GM21529 (cell line): ENCODE data around the gene ZBED5.
"Not testable (repeated sequence)": the region's sequence is repeated elsewhere in the genome, so short reads cannot be mapped to it uniquely, and the experiment has no call there.

ENCODE experiments used
- ATAC-seq: cut with Tn5 transposase; IDR thresholded peaks from one replicate; pipeline ENCODE4 v1.9.1; 2021; ENCODE audit not compliant: unreplicated experiment

Gene ZBED5

DNA sequence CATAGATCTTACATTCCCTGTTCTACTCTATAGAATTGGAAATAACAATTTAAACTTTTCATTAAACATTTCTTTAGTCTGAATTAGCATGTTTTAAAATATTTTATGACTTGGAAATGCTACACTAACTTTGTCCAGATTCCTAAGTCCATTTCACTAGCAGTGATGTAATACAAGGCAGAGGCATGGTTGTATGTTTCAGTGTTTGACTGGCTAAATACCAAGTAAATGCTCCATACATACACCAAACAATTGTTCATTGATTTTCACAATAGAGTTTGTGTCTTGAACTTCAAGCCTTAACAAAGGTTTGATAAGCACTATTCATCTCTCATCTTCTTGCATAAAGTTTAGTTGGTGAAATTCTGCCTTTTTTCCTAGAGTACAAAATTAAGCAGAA, 13.5 kb downstream of the ZBED5 start:
- no peak for ATAC-seq

DNA sequence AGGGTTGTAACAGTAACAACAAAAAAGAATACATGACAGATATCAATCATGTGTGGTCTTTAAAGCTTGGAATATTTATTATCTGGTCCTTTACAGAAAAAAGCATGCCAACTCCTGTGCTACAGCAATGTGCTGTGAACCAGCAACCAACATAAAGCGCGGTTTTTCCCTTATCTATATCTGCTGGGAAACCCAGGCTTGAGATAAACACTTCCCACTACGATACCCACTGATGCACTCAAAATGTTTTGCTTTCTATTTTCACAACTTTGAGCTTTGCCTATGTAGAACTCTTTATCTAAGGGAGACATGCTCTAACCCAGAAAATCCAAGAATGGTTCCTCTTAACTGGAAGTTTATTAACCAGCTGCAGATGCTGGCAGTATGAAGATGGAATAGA, 19.0 kb downstream of the ZBED5 start:
- no peak for ATAC-seq

DNA sequence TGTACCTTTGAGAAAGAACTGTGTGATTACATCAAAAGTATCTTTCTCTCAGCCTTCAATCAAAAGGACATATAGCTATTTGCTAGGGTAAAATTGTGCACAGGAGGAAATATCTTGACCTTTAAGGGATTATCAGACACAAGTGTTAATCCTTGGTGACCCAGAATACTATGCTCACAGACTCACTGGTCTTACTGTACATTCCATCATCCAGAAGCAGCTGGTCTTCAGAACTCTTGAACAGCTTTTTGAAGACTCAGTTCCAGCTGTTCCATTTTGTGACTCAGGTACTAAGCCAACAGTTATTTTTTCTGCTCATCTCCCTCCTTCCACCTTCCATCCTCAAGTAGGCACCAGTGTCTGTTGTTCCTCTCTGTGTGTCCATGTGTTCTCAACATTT, 19.8 kb downstream of the ZBED5 start:
- no peak for ATAC-seq

DNA sequence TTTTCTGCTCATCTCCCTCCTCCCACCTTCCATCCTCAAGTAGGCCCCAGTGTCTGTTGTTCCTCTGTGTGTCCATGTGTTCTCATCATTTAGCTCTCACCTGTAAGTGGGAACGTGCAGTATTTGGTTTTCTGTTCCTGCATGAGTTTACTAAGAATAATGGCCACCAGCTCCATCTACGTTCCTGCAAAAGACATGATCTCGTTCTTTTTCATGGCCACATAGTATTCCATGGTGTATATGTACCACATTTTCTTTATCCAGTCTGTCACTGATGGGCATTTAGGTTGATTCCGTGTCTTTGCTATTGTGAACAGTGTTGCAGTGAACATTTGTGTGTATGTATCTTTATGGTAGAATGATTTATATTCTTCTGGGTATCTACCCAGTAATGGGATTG, 21.0 kb downstream of the ZBED5 start:
- not testable (repeated sequence) for ATAC-seq

DNA sequence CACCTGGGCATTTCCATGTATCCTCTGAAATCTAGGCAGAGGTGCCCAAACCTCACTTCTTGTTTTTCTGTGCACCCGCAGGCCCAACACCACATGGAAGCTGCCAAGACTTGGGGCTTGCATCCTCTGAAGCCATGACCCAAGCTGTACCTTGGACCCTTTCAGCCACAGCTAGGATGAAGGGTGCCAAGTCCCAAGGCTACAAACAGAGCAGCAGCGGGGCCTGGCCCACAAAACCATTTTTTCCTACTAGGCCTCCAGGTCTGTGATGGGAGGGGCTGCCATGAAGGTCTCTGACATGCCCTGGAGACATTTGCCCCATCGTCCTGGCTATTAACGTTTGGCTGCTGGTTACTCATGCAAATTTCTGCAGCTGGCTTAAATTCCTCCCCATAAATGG, 28.7 kb downstream of the ZBED5 start:
- no peak for ATAC-seq

DNA sequence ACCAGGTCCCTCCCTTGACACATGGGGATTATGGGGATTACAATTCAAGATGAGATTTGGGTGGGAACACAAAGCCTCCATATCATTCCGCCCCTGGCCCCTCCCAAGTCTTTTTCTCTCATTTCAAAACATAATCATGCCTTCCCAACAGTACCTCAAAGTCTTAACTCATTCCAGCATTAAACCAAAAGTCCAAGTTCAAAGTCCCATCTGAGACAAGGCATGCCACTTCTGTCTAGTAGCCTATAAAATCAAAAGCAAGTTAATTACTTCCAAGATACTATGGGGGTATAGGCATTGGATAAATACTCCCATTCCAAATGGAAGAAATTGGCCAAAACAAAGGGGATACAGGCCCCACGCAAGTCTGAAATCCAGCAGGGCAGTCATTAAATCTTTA, 29.5 kb downstream of the ZBED5 start:
- no peak for ATAC-seq

DNA sequence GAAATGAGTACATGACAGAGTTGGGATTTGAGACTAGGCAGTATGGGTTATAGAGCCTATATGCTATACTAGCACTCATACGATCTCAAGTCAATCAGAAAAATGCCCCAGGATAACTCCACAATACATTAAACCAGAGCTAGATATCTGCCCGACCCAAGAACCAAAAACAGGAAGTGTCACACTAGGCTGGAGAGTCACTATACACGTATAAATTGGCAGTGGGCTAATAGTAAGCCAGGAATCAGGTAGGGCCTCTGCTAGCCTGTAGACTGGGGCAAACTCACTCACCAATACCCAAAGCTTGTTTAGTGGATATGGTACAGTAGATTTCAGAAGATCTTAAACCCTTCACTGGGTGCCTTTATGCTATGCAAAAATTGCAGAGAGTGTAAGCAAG, 33.0 kb downstream of the ZBED5 start:
- ATAC-seq: peak; percentile 91

DNA sequence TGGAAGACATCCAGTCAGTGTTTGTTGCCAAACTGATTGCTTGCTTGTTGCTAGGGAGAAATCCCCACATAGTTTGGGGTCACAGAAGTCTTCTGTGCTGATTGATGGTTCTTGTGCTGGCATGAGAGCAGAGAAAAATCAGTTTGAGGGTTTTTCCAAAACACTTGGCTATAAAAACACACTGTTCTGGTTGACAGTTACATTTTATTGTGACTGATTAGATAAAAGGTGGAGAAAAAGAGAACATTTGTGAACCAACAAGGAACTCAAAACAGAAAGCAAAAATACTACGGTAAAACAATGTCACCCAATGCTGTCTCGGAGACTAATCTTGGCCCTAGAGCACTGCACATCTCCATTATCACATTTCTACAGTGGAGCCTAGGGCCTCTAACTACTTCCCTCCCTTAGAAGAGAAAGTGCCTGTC, 34.7 kb downstream of the ZBED5 start:
- no peak for ATAC-seq

DNA sequence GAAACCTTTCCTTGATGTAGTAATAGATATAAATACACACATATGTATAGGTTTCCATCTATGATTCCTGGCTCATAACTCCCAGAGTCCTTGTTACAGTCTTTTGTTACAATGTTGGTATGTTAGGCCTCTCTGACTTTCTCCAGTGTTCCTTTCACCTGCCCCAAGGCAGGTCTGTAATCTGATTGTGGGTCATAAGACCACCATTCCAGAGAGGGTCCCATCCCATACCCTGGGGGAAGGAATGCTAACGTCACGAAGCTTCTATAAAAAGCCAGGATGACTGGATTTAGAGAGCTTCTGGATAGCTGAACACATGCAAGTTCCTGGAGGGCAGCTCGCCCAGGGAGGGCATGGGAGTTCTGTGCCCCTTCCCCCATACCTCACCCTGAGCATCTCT, 35.4 kb downstream of the ZBED5 start:
- not testable (repeated sequence) for ATAC-seq

DNA sequence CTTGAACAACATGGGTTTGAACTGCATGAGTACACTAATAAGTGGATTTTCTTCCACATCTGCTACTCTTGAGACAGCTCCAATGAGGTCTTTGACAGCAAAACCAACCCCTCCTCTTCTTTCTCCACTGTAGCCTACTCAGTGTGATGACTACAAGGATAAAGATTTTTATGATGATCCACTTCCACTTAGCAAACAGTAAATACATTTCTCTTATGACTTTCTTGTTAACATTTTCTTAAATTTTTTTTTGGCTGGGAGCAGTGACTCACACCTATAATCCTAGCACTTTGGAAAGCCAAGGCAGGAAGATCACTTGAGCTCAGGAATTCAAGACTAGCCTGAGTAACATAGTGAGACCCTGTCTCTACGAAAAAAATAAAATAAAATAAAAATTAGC, 39.3 kb downstream of the ZBED5 start:
- ATAC-seq: no peak

DNA sequence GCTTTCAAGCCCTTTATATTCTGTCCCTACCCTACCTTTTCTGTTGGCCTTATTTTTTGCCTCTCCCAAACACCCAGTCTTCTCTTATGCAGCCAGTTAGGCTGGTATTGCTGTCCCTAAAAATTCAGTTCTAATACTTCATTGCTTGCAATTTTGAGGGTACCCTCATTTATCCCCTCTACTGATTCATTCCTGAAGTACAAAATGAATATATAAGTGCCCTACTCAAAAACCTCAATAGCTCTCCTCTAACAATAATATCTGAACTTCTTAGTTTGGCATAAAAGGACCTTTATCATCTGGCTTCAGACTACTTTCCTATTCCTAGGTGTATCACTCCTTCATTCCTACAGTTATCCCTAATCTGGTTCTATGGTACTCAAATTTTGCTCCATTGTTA, 43.9 kb downstream of the ZBED5 start:
- no peak for ATAC-seq

DNA sequence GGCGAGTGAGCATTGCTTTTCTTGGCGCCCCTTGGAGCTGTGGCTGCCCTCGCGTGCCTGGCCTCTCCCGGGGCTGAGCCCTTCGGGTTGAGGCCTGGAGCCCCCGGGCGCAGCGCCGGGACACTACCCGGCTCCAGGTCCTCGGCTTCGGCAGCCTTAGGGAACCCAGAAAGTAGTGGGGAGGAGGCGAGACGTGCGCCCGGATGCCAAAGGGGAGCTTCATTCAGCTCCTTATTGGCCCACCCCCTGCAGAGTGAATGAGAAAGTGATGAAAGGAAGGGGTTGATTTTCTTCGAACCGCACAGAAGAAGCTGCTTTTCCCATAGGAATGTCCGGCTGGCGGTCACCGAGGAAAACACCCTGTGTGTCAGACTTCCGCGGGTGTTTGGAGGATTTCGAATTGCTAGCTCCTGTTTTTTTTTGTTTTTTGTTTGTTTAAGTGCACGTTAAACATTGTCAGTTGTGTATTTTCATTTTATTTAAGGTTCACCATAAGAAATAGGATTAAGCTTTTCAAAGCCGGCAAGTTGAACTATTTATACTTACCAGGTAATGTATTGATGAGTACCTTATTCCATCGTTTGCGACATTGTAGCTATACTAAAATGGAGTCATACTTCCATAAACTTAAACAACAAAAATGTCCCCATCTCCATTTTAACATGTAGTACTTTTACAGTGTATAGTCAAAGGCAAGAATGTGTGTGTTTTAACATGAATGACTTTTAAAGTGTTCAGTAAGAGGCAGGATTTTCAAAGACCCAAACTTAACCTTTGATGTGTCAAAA, 48.3 kb downstream of the ZBED5 start:
- ATAC-seq: peak; percentile 12

DNA sequence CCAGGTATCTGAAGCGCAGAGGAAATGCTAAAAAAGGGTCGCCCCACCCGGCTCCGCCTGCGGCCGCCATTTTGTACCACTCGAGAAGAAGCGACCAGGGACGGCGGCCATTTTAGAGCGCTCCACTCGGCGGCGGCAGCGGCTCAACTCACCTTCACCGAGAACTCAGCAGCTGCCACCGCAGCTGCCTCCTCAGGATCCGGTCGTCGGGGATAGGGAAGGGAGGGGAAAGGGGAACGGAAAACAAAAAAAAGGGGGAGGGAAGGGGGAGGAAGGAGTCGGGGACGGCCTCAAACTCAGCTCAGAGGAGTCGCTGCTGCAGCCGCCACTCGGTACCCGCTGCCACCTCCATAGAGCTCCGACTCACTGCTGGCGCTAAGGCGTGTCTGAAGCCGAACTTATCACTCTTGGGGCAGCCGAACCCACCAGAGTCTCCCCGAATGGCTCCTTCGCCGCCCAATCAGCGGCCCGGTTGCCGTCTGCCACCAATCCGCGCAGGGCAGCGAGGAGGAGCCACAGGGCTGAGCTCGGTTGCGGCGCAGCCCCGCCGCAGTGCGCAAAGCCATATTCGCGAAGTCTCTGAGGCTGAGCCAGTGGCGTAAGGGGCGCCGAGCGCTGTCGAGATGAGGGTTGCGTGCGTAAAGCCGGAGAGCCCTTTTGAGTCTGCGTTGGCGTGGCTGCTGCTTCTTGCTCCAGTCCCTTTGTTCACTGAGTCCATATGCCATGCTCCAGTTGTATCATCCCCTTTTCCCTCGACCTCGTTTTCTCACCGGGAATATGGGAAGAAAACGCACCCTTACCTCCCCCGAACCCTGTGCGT, 49.1 kb downstream of the ZBED5 start, which contains the start of gene EIF4G2:
TSS of gene EIF4G2 (minus strand) at position 374 of the 820 bp plus-strand sequence.
- peak; percentile 94 for ATAC-seq

DNA sequence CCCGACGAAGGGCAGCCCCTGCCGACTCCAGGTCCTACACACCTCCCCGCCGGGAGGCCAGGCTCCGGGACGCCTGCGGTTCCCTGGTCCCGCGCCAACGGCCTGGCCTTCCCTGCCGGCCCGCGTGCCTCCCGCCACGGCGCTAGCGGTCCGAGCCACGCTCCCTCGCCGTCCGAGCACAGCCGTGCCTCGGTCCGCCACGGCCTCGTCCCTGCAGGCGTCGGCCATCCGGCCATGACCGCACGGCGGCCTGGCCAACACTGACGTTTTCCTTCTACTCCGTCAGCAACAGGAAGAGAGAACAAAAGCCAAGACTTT, 49.7 kb downstream of the ZBED5 start:
- no peak for ATAC-seq

DNA sequence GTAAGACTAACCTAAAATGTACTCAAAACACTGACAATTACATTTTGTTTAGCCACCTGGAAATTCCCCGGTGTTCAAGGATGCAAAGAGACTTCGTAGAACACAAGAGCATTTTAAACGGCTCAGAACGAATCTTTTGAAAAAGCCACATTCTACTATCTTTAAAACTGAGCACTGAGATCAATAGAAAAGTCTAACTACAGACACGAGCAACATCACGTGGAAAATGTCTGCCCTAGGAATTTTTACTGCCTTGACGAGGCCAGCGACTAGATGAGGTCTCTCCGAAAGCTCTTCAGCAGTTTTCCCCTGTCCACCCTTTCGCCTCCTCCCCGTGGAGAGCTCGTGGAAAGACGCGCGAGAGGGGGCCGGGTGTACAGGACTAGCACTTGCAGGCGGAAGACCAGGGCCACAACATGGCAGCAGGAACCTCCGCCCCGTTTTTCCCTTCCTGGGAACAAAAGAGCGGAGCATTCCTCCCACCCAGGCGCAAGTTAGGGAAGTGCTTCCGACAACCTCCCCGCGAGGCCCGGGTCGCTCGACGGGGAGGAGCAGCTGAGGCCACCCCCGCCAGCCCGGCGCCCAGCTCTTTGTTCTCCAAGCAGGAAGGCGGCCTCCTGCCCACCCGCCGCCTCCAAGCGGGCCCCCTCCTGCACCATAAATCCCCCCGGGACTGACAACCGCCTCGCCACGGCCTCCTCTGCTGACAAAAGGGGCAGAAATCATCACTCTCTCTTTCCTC, 50.2 kb downstream of the ZBED5 start:
- ATAC-seq: no peak

DNA sequence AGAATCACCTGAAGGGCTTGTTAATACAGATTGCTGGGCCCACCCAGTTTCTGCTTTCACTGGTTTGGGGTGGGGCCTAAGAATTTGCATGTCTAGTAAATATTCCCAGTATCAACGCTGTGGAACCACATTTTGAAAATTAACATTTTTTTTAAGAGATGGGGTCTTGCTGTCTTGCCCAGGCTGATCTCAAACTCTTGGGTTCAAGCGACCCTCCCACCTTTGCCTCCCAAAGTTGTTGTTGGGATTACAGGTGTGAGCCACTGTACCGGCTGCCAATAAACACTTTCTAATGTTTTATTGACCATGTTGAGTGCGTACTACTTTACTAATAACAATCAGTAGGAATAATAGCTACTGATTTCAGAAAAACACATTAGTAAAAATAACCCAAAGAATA, 51.6 kb downstream of the ZBED5 start:
- ATAC-seq: no peak

DNA sequence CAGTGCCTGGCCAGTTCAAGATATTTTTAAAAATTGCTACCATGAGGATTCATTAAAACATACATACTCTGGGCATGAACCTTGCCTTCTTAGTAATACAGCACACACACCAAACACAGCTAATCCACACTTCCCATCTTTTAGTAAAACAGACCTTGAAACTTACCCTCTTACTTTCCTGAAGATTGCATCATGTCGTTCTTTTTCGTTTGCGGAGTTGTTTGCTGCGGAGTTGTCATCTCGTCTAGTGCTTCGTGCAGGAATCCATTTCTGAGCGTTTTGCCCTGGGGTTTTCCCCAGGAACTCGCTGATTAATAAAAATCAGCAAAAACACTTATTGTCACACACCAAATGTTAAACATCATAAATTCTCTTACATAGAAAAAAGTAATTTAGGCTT, 52.1 kb downstream of the ZBED5 start:
- ATAC-seq: no peak

DNA sequence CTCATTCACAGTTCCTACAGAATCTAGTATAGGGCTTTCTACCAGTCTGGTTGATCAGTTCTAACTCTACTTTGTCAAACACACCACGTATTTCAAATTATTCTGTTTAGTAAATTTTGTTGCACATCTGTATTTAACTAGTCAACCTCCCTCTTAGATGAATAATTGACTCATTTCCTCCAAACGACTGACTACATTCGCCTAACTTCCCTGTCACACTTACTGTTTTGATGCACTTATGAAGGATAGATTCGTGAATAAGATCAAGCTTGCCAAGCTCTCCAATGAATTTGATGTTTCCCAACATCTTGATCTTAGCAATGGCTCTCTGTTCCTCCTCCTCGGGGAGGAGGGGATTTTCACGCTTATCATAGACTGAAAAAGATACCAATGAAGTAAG, 54.2 kb downstream of the ZBED5 start:
- no peak for ATAC-seq
